ENCODE data around the gene KCTD2. TPM values are rescaled to one million over a fixed set of nuclear protein-coding genes. Genes with fewer than 3 reads are reported as not detected.

The KCTD2 gene
- total and polyA plus RNA-seq, 2 of the 13 experiments (the other 11 are each of a cell fraction or from before 2014, with no cell fraction given): 28.3 to 32.6 TPM

DNA sequence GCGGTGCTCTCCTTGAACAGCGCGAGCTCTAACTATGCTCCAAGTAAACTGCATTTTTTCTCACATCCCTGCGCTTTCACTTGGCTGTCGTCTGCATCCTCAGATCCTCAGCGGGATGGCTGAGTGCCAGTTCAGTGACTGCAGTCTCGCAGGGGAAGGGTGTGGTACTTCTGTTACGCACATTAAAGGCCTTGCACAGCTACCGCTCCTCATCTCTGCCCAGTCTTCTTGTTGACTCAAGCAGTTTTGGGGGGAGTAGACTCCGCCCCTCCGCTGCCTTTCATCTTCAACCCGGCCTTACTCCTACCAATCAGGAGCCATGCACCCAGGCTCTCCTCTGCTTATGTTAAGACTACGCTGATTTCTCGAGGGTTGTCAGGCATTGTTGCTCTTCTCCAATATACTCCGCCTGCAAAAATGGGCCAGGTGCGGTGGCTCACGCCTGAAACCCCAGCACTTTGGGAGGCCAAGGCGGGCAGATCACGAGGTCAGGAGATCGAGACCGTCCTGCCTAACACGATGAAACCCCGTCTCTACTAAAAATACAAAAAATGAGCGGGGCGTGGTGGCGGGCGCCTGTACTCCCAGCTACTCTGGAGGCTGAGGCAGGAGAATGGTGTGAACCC lies 10.3 kb upstream of the KCTD2 start (continued):
- TF ChIP-seq ONECUT2 (CRISPR knock-in tag; IDR thresholded peaks at IDR 0.05): no peak
- TF ChIP-seq ZNF431 (CRISPR knock-in tag; IDR thresholded peaks at IDR 0.05; ENCODE audit: borderline replicate concordance, low read depth): no peak
- no peak for TF ChIP-seq FOXA1 (IDR thresholded peaks at IDR 0.05)
- TF ChIP-seq FOXA1 (CRISPR knock-in tag; IDR thresholded peaks at IDR 0.05): peak; percentile 51; the same call in 1 of the 2 replicates
- TF ChIP-seq ZSCAN31 (CRISPR knock-in tag; IDR thresholded peaks at IDR 0.05; ENCODE audit: low read depth): peak; percentile 60; the same call in 1 of the 2 replicates
- 0 out of 2 replicates have a peak, but pooled peaks have one; percentile 36 for TF ChIP-seq ZNF543 (CRISPR knock-in tag; IDR thresholded peaks at IDR 0.05)
- peak; percentile 30; the same call in 1 of the 2 replicates for TF ChIP-seq ZMYM3 (CRISPR knock-in tag; IDR thresholded peaks at IDR 0.05)
- no peak for TF ChIP-seq ZNF569 (CRISPR knock-in tag; IDR thresholded peaks at IDR 0.05; ENCODE audit: borderline replicate concordance)
- TF ChIP-seq, protein P1, sequence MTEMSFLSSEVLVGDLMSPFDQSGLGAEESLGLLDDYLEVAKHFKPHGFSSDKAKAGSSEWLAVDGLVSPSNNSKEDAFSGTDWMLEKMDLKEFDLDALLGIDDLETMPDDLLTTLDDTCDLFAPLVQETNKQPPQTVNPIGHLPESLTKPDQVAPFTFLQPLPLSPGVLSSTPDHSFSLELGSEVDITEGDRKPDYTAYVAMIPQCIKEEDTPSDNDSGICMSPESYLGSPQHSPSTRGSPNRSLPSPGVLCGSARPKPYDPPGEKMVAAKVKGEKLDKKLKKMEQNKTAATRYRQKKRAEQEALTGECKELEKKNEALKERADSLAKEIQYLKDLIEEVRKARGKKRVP (CRISPR knock-in tag; IDR thresholded peaks at IDR 0.05): 0 out of 4 replicates have a peak, but pooled peaks of 1 of the 2 experiments have one; percentile 28
- TF ChIP-seq, protein P2, sequence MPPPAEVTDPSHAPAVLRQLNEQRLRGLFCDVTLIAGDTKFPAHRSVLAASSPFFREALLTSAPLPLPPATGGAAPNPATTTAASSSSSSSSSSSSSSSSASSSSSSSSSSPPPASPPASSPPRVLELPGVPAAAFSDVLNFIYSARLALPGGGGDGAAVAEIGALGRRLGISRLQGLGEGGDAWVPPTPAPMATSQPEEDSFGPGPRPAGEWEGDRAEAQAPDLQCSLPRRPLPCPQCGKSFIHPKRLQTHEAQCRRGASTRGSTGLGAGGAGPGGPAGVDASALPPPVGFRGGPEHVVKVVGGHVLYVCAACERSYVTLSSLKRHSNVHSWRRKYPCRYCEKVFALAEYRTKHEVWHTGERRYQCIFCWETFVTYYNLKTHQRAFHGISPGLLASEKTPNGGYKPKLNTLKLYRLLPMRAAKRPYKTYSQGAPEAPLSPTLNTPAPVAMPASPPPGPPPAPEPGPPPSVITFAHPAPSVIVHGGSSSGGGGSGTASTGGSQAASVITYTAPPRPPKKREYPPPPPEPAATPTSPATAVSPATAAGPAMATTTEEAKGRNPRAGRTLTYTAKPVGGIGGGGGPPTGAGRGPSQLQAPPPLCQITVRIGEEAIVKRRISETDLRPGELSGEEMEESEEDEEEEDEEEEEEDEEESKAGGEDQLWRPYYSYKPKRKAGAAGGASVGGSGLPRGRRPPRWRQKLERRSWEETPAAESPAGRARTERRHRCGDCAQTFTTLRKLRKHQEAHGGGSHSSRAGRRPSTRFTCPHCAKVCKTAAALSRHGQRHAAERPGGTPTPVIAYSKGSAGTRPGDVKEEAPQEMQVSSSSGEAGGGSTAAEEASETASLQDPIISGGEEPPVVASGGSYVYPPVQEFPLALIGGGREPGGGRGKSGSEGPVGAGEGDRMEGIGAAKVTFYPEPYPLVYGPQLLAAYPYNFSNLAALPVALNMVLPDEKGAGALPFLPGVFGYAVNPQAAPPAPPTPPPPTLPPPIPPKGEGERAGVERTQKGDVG (CRISPR knock-in tag; IDR thresholded peaks at IDR 0.05; ENCODE audit: borderline replicate concordance): peak; percentile 93; the same call in 1 of the 2 replicates
- peak; percentile 95 for TF ChIP-seq ZBTB38 (CRISPR knock-in tag; IDR thresholded peaks at IDR 0.05)
- TF ChIP-seq ZNF747 (CRISPR knock-in tag; IDR thresholded peaks at IDR 0.05; ENCODE audit: borderline replicate concordance): peak; percentile 66
- peak; percentile 27; the same call in 1 of the 2 replicates for TF ChIP-seq SP4 (CRISPR knock-in tag; IDR thresholded peaks at IDR 0.05)
- peak; percentile 16; the same call in 1 of the 2 replicates for TF ChIP-seq REPIN1 (CRISPR knock-in tag; IDR thresholded peaks at IDR 0.05; ENCODE audit: borderline replicate concordance, low read depth)
- TF ChIP-seq, protein P3, sequence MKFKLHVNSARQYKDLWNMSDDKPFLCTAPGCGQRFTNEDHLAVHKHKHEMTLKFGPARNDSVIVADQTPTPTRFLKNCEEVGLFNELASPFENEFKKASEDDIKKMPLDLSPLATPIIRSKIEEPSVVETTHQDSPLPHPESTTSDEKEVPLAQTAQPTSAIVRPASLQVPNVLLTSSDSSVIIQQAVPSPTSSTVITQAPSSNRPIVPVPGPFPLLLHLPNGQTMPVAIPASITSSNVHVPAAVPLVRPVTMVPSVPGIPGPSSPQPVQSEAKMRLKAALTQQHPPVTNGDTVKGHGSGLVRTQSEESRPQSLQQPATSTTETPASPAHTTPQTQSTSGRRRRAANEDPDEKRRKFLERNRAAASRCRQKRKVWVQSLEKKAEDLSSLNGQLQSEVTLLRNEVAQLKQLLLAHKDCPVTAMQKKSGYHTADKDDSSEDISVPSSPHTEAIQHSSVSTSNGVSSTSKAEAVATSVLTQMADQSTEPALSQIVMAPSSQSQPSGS (CRISPR knock-in tag; IDR thresholded peaks at IDR 0.05): 0 out of 2 replicates have a peak, but pooled peaks have one; percentile 20
- no peak for TF ChIP-seq GATA4 (IDR thresholded peaks at IDR 0.05; ENCODE audit: borderline replicate concordance, low read depth)
- 0 out of 2 replicates have a peak, but pooled peaks have one; percentile 10 for TF ChIP-seq POLR2AphosphoS5 (IDR thresholded peaks at IDR 0.05; ENCODE audit: low read depth, low read length)
- TF ChIP-seq ZNF788 (CRISPR knock-in tag; IDR thresholded peaks at IDR 0.05; ENCODE audit: borderline replicate concordance): 0 out of 2 replicates have a peak, but pooled peaks have one; percentile 69
- 0 out of 2 replicates have a peak, but pooled peaks have one; percentile 12 for TF ChIP-seq SRY (CRISPR knock-in tag; IDR thresholded peaks at IDR 0.05)

All from HepG2 (cell line).